H1 (cell line): Measurements from ENCODE around the gene AKR1C2. TPM values are rescaled to one million over a fixed set of nuclear protein-coding genes. Genes with fewer than 3 reads are reported as not detected.

Experiments used
- CTCF ChIA-PET: fragments of 300-600 bp; sonication (Branson Sonifier 250); formaldehyde crosslinking; loops from one replicate; lab custom pipeline; 2021; ENCODE audit not compliant: partially characterized antibody; lab: Charles Lee
- POLR2A ChIA-PET: fragments of 300-600 bp; sonication (Branson Sonifier 250); formaldehyde crosslinking; loops from one replicate; lab custom pipeline; 2021; ENCODE audit warnings: inconsistent platforms; ENCODE audit not compliant: partially characterized antibody; lab: Charles Lee
- DNase-seq, 2 experiments: peaks; one replicate each; pipeline versions ENCODE4 v3.0.0 to v3.0.0-alpha.2; 2010 to 2022; ENCODE audit warnings: low spot score in 2 of 2, low read depth in 1 of 2, mixed read lengths in 1 of 2
- FAIRE-seq: peaks from 2 replicates; lab custom pipeline; 2011; peaks lifted over from hg19 to GRCh38; lab: Jason Lieb, UNC
- H2AFZ ChIP-seq: 2 replicates; pipeline ENCODE4 v1.8.1; 2012; ENCODE audit warnings: low read length, inconsistent platforms
- H2AK5ac ChIP-seq: 2 replicates; pipeline ENCODE4 v1.6.1; 2013; ENCODE audit warnings: low read depth, low read length
- H2BK120ac ChIP-seq: replicated peaks from 2 replicates; pipeline ENCODE3; 2013; ENCODE audit warnings: low read depth, low read length, inconsistent platforms
- H2BK12ac ChIP-seq: 2 replicates; pipeline ENCODE4 v1.6.1; 2013; ENCODE audit warnings: low read depth, low read length
- H2BK15ac ChIP-seq: 2 replicates; pipeline ENCODE4 v1.6.1; 2013; ENCODE audit warnings: low read length
- H2BK20ac ChIP-seq: 2 replicates; pipeline ENCODE4 v1.6.1; 2013; ENCODE audit warnings: low read length
- H2BK5ac ChIP-seq: 2 replicates; pipeline ENCODE4 v1.6.1; 2013; ENCODE audit warnings: low read depth, low read length
- H3K14ac ChIP-seq: 2 replicates; pipeline ENCODE4 v1.6.1; 2013; ENCODE audit warnings: inconsistent platforms; ENCODE audit not compliant: insufficient read length
- H3K18ac ChIP-seq: 2 replicates; pipeline ENCODE4 v1.6.1; 2013; ENCODE audit warnings: low read length; ENCODE audit errors: extremely low read depth
- H3K23ac ChIP-seq: 2 replicates; pipeline ENCODE4 v1.6.1; 2013; ENCODE audit warnings: inconsistent platforms; ENCODE audit not compliant: insufficient read length
- H3K23me2 ChIP-seq: 2 replicates; pipeline ENCODE4 v1.6.1; 2013; ENCODE audit warnings: low read depth, low read length
- H3K27ac ChIP-seq: 2 replicates; pipeline ENCODE4 v1.6.1; 2011; ENCODE audit warnings: low read depth, low read length, inconsistent platforms
- H3K27me3 ChIP-seq, 4 experiments: replicated peaks in 1 of 4; 1 replicate in 1 of 4; 2 replicates in 3 of 4; pipeline versions ENCODE4 v1.6.1 to v1.8.1; 2011 to 2013; ENCODE audit warnings: low read length in 3 of 4, mild to moderate bottlenecking in 3 of 4, inconsistent platforms in 2 of 4, mixed read lengths in 2 of 4, moderate library complexity in 1 of 4; ENCODE audit not compliant: control insufficient read depth in 3 of 4, insufficient read depth in 3 of 4; ENCODE audit errors: extremely low read depth in 1 of 4
- H3K36me3 ChIP-seq, 4 experiments: 2 replicates each; pipeline versions ENCODE4 v1.6.1 to v1.8.1; 2011 to 2013; ENCODE audit warnings: mild to moderate bottlenecking in 4 of 4, low read length in 3 of 4, moderate library complexity in 2 of 4, control low read depth in 1 of 4, inconsistent platforms in 1 of 4; ENCODE audit not compliant: insufficient read depth in 4 of 4, control insufficient read depth in 2 of 4
- H3K4ac ChIP-seq: replicated peaks from 2 replicates; pipeline ENCODE3; 2013; ENCODE audit warnings: low read length, low read depth, mixed read lengths, inconsistent platforms; ENCODE audit not compliant: insufficient read length
- H3K4me1 ChIP-seq, 4 experiments: replicated peaks in 1 of 4; 1 replicate in 1 of 4; 2 replicates in 3 of 4; pipeline versions ENCODE4 v1.6.1 to v1.8.1; 2011 to 2013; ENCODE audit warnings: low read length in 3 of 4, inconsistent platforms in 2 of 4, mixed read lengths in 1 of 4; ENCODE audit not compliant: insufficient read depth in 4 of 4, control insufficient read depth in 3 of 4
- H3K4me2 ChIP-seq, 2 experiments: 2 replicates each; pipeline versions ENCODE4 v1.6.1 to v1.8.1; 2011 to 2013; ENCODE audit warnings: low read depth in 2 of 2, low read length in 2 of 2, control low read depth in 1 of 2, inconsistent platforms in 1 of 2, mild to moderate bottlenecking in 1 of 2; ENCODE audit not compliant: insufficient read depth in 1 of 2
- H3K4me3 ChIP-seq, 4 experiments: fragments of 200-600, 300-600 bp in 1 of 4; sonication (generic), shearing (Covaris generic), sonication (Bioruptor Twin) in 1 of 4; 2 replicates each; pipeline versions ENCODE4 v1.5.1 to v1.8.1; 2011 to 2016; ENCODE audit warnings: low read length in 4 of 4, low read depth in 3 of 4, control low read depth in 2 of 4, inconsistent platforms in 2 of 4, mild to moderate bottlenecking in 2 of 4, mixed read lengths in 1 of 4, moderate library complexity in 1 of 4; ENCODE audit not compliant: insufficient read depth in 2 of 4; ENCODE audit errors: extremely low read depth in 1 of 4
- H3K56ac ChIP-seq: replicated peaks from 2 replicates; pipeline ENCODE3; 2013; ENCODE audit warnings: low read depth, mild to moderate bottlenecking, mixed read lengths, low read length, inconsistent platforms; ENCODE audit not compliant: insufficient read length
- H3K79me1 ChIP-seq: 2 replicates; pipeline ENCODE4 v1.6.1; 2013; ENCODE audit warnings: low read depth, low read length, control low read depth
- H3K79me2 ChIP-seq, 2 experiments: 2 replicates each; pipeline versions ENCODE4 v1.6.1 to v1.8.1; 2012 to 2013; ENCODE audit warnings: low read length in 2 of 2, mild to moderate bottlenecking in 2 of 2, inconsistent platforms in 1 of 2; ENCODE audit not compliant: insufficient read depth in 2 of 2, control insufficient read depth in 1 of 2
- H3K9ac ChIP-seq, 4 experiments: replicated peaks in 1 of 4; 1 replicate in 1 of 4; 2 replicates in 3 of 4; pipeline versions ENCODE4 v1.6.1 to v1.8.1; 2011 to 2013; ENCODE audit warnings: low read depth in 3 of 4, low read length in 3 of 4, control low read depth in 2 of 4, mild to moderate bottlenecking in 2 of 4, moderate library complexity in 2 of 4, inconsistent platforms in 1 of 4; ENCODE audit errors: extremely low read depth in 1 of 4
- H3K9me3 ChIP-seq, 2 experiments: 2 replicates each; pipeline versions ENCODE4 v1.6.1 to v1.8.1; 2012 to 2013; ENCODE audit warnings: mild to moderate bottlenecking in 2 of 2, moderate library complexity in 2 of 2, control low read depth in 1 of 2, inconsistent platforms in 1 of 2, low read depth in 1 of 2, low read length in 1 of 2, mixed read lengths in 1 of 2; ENCODE audit not compliant: insufficient read depth in 2 of 2
- H4K20me1 ChIP-seq, 2 experiments: replicated peaks in 1 of 2; 2 replicates each; pipeline versions ENCODE3 to v1.8.1; 2011 to 2013; ENCODE audit warnings: inconsistent platforms in 2 of 2, low read length in 2 of 2, mild to moderate bottlenecking in 1 of 2; ENCODE audit not compliant: insufficient read depth in 2 of 2, control insufficient read depth in 1 of 2
- H4K5ac ChIP-seq: 2 replicates; pipeline ENCODE4 v1.6.1; 2013; ENCODE audit warnings: low read length, low read depth, mixed read lengths, inconsistent platforms; ENCODE audit not compliant: insufficient read length
- H4K8ac ChIP-seq: 2 replicates; pipeline ENCODE4 v1.8.0; 2013; ENCODE audit warnings: mild to moderate bottlenecking, moderate library complexity, low read length, inconsistent platforms; ENCODE audit not compliant: insufficient read depth; ENCODE audit errors: extremely low read depth
- H4K91ac ChIP-seq: replicated peaks from 2 replicates; pipeline ENCODE3; 2013; ENCODE audit warnings: low read length, mixed read lengths, inconsistent platforms; ENCODE audit not compliant: insufficient read length
- CBX8 ChIP-seq: fragments of 300-800, 300-1000 bp; sonication (generic); IDR thresholded peaks from 2 replicates; pipeline ENCODE4 v1.7.1; 2016; ENCODE audit warnings: low read depth, low read length, borderline replicate concordance
- EP300 ChIP-seq, 2 experiments: IDR thresholded peaks; 1 replicate in 1 of 2; 2 replicates in 1 of 2; pipeline ENCODE4 v1.6.1; 2011 to 2012; ENCODE audit warnings: low read depth in 2 of 2, low read length in 2 of 2, mild to moderate bottlenecking in 2 of 2, borderline replicate concordance in 1 of 2, inconsistent platforms in 1 of 2, moderate library complexity in 1 of 2
- GABPA ChIP-seq: IDR thresholded peaks from 2 replicates; pipeline ENCODE4 v1.6.1; 2011; ENCODE audit warnings: mild to moderate bottlenecking, low read length, moderate library complexity, borderline replicate concordance; ENCODE audit not compliant: insufficient read depth
- HDAC6 ChIP-seq: IDR thresholded peaks from one replicate; pipeline ENCODE4 v1.7.1; 2012; ENCODE audit warnings: low read depth, mild to moderate bottlenecking, inconsistent platforms, low read length, moderate library complexity
- NANOG ChIP-seq: IDR thresholded peaks from 2 replicates; pipeline ENCODE4 v1.6.1; 2011; ENCODE audit warnings: low read length, low read depth, mild to moderate bottlenecking, inconsistent platforms; ENCODE audit not compliant: insufficient read depth, poor library complexity, severe bottlenecking
- RBBP5 ChIP-seq: IDR thresholded peaks from 2 replicates; pipeline ENCODE4 v1.7.1; 2012; ENCODE audit warnings: low read depth, mild to moderate bottlenecking, inconsistent platforms, low read length, moderate library complexity, borderline replicate concordance
- RFX5 ChIP-seq: IDR thresholded peaks from 2 replicates; pipeline ENCODE4 v1.6.1; 2011; ENCODE audit warnings: low read depth, low read length, improper control_type of control experiment, borderline replicate concordance
- SAP30 ChIP-seq: fragments of 300-600 bp; sonication (generic); IDR thresholded peaks from 2 replicates; pipeline ENCODE4 v1.7.1; 2012; ENCODE audit warnings: low read length, moderate library complexity, mild to moderate bottlenecking, inconsistent platforms; ENCODE audit not compliant: insufficient read depth, insufficient replicate concordance
- SIRT6 ChIP-seq: IDR thresholded peaks from one replicate; pipeline ENCODE4 v1.7.1; 2012; ENCODE audit warnings: low read length, inconsistent platforms
- TEAD4 ChIP-seq: IDR thresholded peaks from 2 replicates; pipeline ENCODE4 v1.6.1; 2012; ENCODE audit warnings: low read depth, low read length, inconsistent platforms, mixed read lengths
- WGBS, 2 experiments: shearing (Covaris generic) in 1 of 2; methylation state at CpG; one replicate each; pipeline versions ENCODE4 v1.1.6 to v1.1.7; 2013 to 2015; ENCODE audit warnings: low lambda C conversion rate in 2 of 2, mixed read lengths in 2 of 2, inconsistent platforms in 1 of 2, low coverage in 1 of 2, missing lambda C conversion rate in 1 of 2; ENCODE audit not compliant: insufficient replicate concordance in 2 of 2, insufficient coverage in 1 of 2, insufficient read length in 1 of 2; ENCODE audit errors: extremely low coverage in 1 of 2, missing lambda C conversion rate in 1 of 2; 5-methylcytosine and 5-hydroxymethylcytosine counted together
- polyA plus RNA-seq, 7 experiments: library from polyadenylated mRNA; depleted of rRNA in 3 of 7; stranded (reverse) in 5 of 7; unstranded in 2 of 7; fragments of >200 nt in 5 of 7; fragments of 200-250 nt in 2 of 7; gene quantifications; 1 replicate in 5 of 7; 2 replicates in 1 of 7; 4 replicates in 1 of 7; pipeline versions ENCODE4 v1.2.1 to v1.2.3, GENCODE V29; 2011 to 2013; ENCODE audit warnings: missing spikeins in 2 of 7, mixed read lengths in 2 of 7
- total RNA-seq: library from RNA; stranded (reverse); fragmentation: NEBNext Ultra II Directional; extraction: Animal tissue kit (Norgen Biotek cat#: 25700); gene quantifications from 2 replicates; pipeline ENCODE4 v1.2.1, GENCODE V29; 2021
- TF ChIP-seq, protein P1 (sequence below): IDR thresholded peaks from 2 replicates; pipeline ENCODE4 v1.6.1; 2012; ENCODE audit warnings: inconsistent platforms

AKR1C2 gene
- total and polyA plus RNA-seq, 2 of the 8 experiments (the other 6 are each of a cell fraction or from before 2014, with no cell fraction given): 0.77 to 1.2 TPM

DNA sequence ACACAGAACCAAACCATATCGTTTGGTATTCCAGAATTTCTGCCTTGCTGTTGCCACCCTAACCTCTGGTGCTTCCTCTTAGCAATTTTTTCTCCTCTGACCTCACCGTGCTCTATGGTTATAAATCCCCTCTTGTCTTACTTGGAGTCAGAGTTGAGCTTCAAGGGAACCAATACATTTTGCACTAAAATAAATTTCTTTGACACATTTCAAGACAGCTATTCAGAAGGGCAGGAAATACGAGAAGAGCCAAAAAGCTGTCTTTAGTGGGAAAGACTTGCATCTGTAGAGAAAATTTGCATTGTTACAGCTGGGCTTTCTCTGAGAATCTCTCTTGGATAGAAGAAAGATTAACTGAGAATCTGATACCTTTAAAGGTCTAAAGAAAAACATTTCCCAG is 14.5 kb upstream of the AKR1C2 start:
- Histone ChIP-seq H3K4ac (no peak overlapping the region), H3K27me3 (no peaks in the 10 kb centered on the region), H2BK15ac (no peak overlapping the region)
- TF ChIP-seq, protein P1, sequence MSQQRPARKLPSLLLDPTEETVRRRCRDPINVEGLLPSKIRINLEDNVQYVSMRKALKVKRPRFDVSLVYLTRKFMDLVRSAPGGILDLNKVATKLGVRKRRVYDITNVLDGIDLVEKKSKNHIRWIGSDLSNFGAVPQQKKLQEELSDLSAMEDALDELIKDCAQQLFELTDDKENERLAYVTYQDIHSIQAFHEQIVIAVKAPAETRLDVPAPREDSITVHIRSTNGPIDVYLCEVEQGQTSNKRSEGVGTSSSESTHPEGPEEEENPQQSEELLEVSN: no peak
- no peak for TF ChIP-seq SAP30
- no peak for TF ChIP-seq GABPA
- TF ChIP-seq SIRT6: no peak
- no peak for TF ChIP-seq HDAC6
- no peak for TF ChIP-seq TEAD4
- no peak for TF ChIP-seq NANOG
- TF ChIP-seq RBBP5: no peak
- TF ChIP-seq EP300 (IDR thresholded peaks at IDR 0.05; ENCODE audit: borderline replicate concordance in 1 of 2, low read depth in 2 of 2, low read length in 2 of 2): no peak
- no peak for TF ChIP-seq RFX5
- no peak for TF ChIP-seq CBX8
- TF ChIP-seq, all 59 proteins: peak for 0
- Histone ChIP-seq H2BK20ac (no peak overlapping the region), H4K91ac (no peak overlapping the region), H2AK5ac (no peak overlapping the region), H2BK5ac (no peak overlapping the region), H3K23ac (no peak overlapping the region), H3K56ac (no peak overlapping the region), H4K8ac (no peak overlapping the region), H3K9ac (no peak overlapping the region), H3K27ac (no peak overlapping the region), H3K79me1 (no peaks in the 10 kb centered on the region), H3K4me1 (no peaks in the 10 kb centered on the region), H3K36me3 (no peaks in the 10 kb centered on the region), H4K5ac (no peak overlapping the region), H4K20me1 (no peaks in the 10 kb centered on the region), H3K9me3 (no peaks in the 10 kb centered on the region), H2AFZ (no peak overlapping the region), H2BK120ac (no peak overlapping the region), H3K23me2 (no peaks in the 10 kb centered on the region; the same call in 1 of the 2 replicates), H2BK12ac (no peak overlapping the region), H3K79me2 (no peaks in the 10 kb centered on the region), H3K18ac (no peak overlapping the region), H3K14ac (no peak overlapping the region), H3K4me2 (no peak overlapping the region), H3K4me3 (no peak overlapping the region)
- DNase-seq (no peak), FAIRE-seq (no peak)
- POLR2A ChIA-PET: no interaction called here
- CTCF ChIA-PET: interaction anchor here (0.6 to 0.9 kb wide), 3 partner anchors 77 to 362 kb away, joined by 3 read pairs; no protein-coding TSS in a partner anchor
- 63% methylated on average over 3 of the region's 3 CpGs; no CpG with 5 or more reads in 1 of the 2 experiments for WGBS, 2 experiments
